ENCODE results near the gene CD200R1. TPM values are rescaled to one million over a fixed set of nuclear protein-coding genes. Genes with fewer than 3 reads are reported as not detected.

Gene CD200R1
- total RNA-seq, 1 experiment from 2014 or later, result 0.20 TPM

DNA sequence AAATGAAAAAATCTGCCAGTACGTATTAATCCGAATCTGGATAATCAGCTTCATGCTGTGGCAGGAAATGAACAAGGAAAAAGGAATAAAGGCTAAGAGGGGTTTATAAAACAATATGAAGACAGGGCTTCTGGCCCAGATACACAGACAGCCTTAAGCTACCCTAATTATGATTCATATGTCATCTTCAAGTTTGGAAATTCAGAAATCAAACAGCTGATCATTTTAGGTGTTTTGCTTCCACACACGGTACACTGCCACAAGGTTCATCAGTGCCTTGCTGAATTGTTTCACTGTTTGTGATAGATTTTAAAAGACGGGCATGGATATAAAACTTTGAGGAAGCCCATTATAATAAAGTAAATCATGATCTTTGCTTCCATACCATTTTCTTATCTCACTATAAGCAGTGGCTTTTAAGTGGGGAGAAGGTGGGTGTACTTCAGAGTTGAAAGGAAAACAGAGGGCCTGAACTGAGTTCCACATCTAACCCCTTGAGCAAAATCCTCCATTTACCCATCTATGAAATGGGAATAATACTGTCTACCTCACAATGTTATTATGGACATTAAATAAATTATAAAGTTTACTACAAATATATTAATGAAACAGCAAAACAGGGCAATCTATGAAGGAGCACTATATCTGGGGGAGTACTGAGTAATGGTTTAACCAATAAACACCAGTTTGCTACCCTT lies 31.6 kb upstream of the CD200R1 start:
- TF ChIP-seq EZH2 (IDR thresholded peaks at IDR 0.05; ENCODE audit: low read depth) (no peak), CTCF (conservative IDR thresholded peaks at IDR 0.05) (no peak)
- ChIA-PET CTCF (no interaction called here), POLR2A (ENCODE audit: unreplicated experiment) (interaction anchor here (0.5 kb wide), 1 partner anchor 10 kb away, joined by 8 read pairs; no protein-coding TSS in a partner anchor)
- Histone ChIP-seq H3K27me3 (ENCODE audit: insufficient read depth, low read depth) (no peaks in the 10 kb centered on the region), H3K79me2 (ENCODE audit: low read depth) (no peaks in the 10 kb centered on the region), H3K4me2 (no peak overlapping the region), H4K20me1 (ENCODE audit: insufficient read depth) (no peaks in the 10 kb centered on the region), H3K4me3 (no peak overlapping the region), H3K4me1 (replicated peaks; ENCODE audit: insufficient read depth) (no peaks in the 10 kb centered on the region), H3K9me2 (ENCODE audit: insufficient read depth) (no peaks in the 10 kb centered on the region), H3K36me3 (ENCODE audit: low read depth) (peaks cover 43% of the 10 kb centered on the region), H3K9me3 (ENCODE audit: insufficient read depth, low read depth) (no peaks in the 10 kb centered on the region), H3K27ac (no peak overlapping the region), H2AFZ (no peak overlapping the region), H3F3A (ENCODE audit: insufficient read depth, low read depth) (0 out of 2 replicates have a peak, but pooled peaks cover 3% of the 10 kb centered on the region)
- no peak for DNase-seq
- intact Hi-C loops (cut with micrococcal nuclease; ENCODE audit: unreplicated experiment), result no loop called here
- BruUV-seq (replicated peaks), result no TSS peak

DNA sequence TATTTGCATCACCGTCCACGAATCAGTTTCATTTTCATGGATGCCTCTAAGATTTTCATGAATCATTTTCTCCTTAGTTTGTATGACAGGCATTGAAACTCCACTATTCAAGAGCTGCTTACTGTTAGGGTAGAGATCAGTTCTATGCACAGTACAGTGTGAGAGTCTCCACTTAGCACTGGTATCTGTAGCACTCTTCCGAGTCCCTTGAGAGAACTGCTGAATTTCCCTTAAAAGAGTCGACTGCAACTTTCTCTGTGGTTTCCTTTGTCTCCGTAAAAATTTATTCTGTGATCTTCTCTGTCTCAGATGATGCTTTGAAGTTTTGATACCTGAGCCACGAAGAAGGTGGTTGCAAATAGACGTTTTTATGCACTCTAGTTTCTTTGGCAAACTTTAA lies 30.7 kb upstream of the CD200R1 start:
- Histone ChIP-seq H3K27ac (no peak overlapping the region), H3K4me1 (replicated peaks; ENCODE audit: insufficient read depth) (no peaks in the 10 kb centered on the region), H3K9me2 (ENCODE audit: insufficient read depth) (no peaks in the 10 kb centered on the region), H3K4me3 (no peak overlapping the region), H3F3A (ENCODE audit: insufficient read depth, low read depth) (peaks cover 3% of the 10 kb centered on the region; the same call in 1 of the 2 replicates), H2AFZ (no peak overlapping the region), H3K4me2 (no peak overlapping the region), H3K79me2 (ENCODE audit: low read depth) (no peaks in the 10 kb centered on the region), H4K20me1 (ENCODE audit: insufficient read depth) (no peaks in the 10 kb centered on the region), H3K36me3 (ENCODE audit: low read depth) (peaks cover 34% of the 10 kb centered on the region), H3K27me3 (ENCODE audit: insufficient read depth, low read depth) (no peaks in the 10 kb centered on the region), H3K9me3 (ENCODE audit: insufficient read depth, low read depth) (no peaks in the 10 kb centered on the region)
- TF ChIP-seq CTCF (conservative IDR thresholded peaks at IDR 0.05) (no peak), EZH2 (IDR thresholded peaks at IDR 0.05; ENCODE audit: low read depth) (no peak)
- CTCF ChIA-PET, result no interaction called here
- intact Hi-C loops (cut with micrococcal nuclease; ENCODE audit: unreplicated experiment), result no loop called here
- POLR2A ChIA-PET (ENCODE audit: unreplicated experiment), result no interaction called here
- DNase-seq, result no peak
- no TSS peak for BruUV-seq (replicated peaks)

GRCh38 chr3:113002679-113003078 lies 27.8 kb upstream of the CD200R1 start:
- TF ChIP-seq CTCF (conservative IDR thresholded peaks at IDR 0.05) (no peak), EZH2 (IDR thresholded peaks at IDR 0.05; ENCODE audit: low read depth) (no peak)
- H3F3A ChIP-seq (ENCODE audit: insufficient read depth, low read depth), result peaks cover 3% of the 10 kb centered on the region
- intact Hi-C loops (cut with micrococcal nuclease; ENCODE audit: unreplicated experiment), result no loop called here
- H3K27ac ChIP-seq, result no peak overlapping the region
- POLR2A ChIA-PET (ENCODE audit: unreplicated experiment), result interaction anchor here (0.6 kb wide), 1 partner anchor 414 kb away, joined by 4 read pairs; no protein-coding TSS in a partner anchor
- no TSS peak for BruUV-seq (replicated peaks)
- no peaks in the 10 kb centered on the region for H4K20me1 ChIP-seq (ENCODE audit: insufficient read depth)
- peaks cover 28% of the 10 kb centered on the region for H3K36me3 ChIP-seq (ENCODE audit: low read depth)
- no peaks in the 10 kb centered on the region for H3K9me3 ChIP-seq (ENCODE audit: insufficient read depth, low read depth)
- no peaks in the 10 kb centered on the region for H3K9me2 ChIP-seq (ENCODE audit: insufficient read depth)
- H2AFZ ChIP-seq, result no peak overlapping the region
- CTCF ChIA-PET, result no interaction called here
- no peak for DNase-seq
- no peak overlapping the region for H3K4me3 ChIP-seq
- no peak overlapping the region for H3K4me2 ChIP-seq
- H3K79me2 ChIP-seq (ENCODE audit: low read depth), result no peaks in the 10 kb centered on the region
- no peaks in the 10 kb centered on the region for H3K4me1 ChIP-seq (replicated peaks; ENCODE audit: insufficient read depth)
- H3K27me3 ChIP-seq (ENCODE audit: insufficient read depth, low read depth), result no peaks in the 10 kb centered on the region
